GM18505 (cell line): ENCODE results near the gene NRP2.

Experiments
- ATAC-seq: cut with Tn5 transposase; IDR thresholded peaks from one replicate; pipeline ENCODE4 v1.9.1; 2021; ENCODE audit not compliant: unreplicated experiment
- POLR2A ChIP-seq: IDR thresholded peaks from 4 replicates; pipeline ENCODE4 v1.6.1; 2011; ENCODE audit warnings: borderline replicate concordance; ENCODE audit not compliant: insufficient read depth, insufficient read length; ENCODE audit errors: extremely low read depth

The NRP2 gene

DNA sequence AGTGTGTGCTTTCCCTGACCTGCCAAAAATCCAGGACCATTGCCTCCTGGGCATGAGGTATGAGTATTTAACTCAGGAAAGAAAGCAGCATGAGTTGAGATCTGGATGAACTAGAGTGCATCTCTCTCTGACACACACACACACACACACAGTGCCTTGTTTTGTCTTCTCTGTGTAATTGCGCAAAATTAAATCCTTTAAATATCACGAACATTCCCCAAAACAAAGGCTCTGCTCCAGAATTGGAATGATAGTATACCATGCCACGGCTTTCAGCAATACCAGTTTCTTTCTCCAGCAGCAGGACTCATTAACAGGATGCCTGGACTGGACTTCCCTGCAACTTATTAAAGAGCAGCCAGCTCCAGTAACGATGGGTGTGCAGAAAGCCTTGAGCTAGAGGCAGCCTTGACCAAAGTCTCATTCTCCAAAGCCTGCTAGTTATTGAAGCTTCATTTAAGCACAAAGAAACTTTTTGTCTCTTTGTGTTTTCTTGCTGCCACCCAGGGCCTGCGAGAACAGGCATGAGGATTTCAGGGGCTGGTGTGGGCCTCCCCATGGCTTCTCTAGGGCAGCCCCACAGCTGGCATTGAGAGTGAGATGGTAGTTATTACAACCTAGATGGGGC is 101.7 kb downstream of the NRP2 start:
- no peak for TF ChIP-seq POLR2A
- ATAC-seq, result no peak

DNA sequence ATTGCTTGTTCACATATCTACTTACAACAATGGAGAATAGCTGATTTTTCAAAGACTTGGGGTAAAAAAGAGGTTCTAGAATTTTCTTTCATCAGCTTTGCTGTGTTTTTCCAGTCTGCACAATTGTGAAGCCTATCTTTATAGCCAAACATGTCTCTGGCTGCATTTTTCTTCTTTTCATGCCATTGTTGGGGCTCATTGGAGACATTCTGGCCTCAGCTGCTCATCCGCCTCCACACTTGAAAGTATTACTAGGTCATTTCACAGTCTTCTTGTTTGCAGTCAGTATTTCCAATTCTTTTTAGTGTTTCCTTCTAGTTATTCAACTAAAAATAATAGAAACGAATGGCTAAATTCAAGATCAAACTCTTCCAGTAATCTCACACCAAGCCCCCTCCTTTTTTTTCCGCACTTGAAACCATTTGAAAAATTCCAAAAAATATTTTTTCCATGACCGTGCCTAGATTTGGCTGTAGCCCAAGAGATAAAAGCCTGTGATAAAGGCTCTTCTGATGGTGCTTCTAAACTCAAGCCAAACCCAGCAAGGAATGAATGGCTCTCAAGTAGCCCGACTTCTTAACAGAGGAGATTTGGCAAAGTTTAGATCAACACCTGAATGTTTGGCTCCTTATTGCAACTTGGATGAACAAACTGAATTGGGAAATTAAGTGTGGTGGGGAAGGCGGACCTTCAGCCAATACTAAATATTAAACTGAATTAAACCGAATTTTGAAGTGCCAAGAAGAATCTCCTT is 103.4 kb downstream of the NRP2 start:
- TF ChIP-seq POLR2A, result no peak

DNA sequence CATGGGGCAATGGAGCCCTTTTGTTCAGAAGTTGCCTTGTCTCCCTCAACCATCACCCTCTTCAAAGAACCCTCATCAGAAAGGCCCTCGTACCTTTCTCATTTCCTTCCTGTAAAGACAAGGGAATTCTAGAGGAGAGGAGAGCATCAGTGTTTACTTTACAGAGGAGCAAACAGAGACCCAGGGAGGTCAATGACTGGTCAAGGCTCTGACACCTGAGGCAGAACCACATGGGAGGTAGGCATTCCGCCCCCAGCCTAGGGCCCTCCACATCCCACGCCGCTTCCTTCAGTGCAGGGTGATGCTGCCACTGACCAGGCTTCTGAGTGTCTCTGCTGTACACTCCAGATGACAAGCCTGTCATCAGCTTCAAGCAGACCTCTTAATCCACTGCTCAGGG is 104.7 kb downstream of the NRP2 start:
- TF ChIP-seq POLR2A, result no peak
- ATAC-seq, result no peak

More for the DNA sequence above, 103.4 kb downstream of the NRP2 start:
- no peak for ATAC-seq

DNA sequence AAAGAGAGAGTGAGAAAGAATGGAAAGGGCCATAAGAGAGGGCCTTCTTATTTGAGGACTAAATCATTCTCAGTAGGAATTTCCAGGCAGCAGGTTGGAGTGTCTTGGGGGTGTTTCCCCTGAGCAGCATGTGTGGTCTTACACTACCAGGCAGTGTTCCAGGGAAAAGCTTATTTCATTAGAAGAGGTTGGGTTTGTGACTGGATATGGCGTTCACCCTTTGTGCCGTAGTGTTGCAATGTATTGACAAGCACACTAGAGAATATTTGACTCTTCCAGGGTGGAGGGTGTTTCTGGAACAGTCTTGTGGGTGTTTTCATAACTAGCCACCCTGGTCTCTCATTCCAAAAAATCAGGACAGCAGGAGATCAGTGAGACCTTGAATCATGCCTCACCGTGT is 105.5 kb downstream of the NRP2 start:
- no peak for ATAC-seq
- TF ChIP-seq POLR2A, result no peak

DNA sequence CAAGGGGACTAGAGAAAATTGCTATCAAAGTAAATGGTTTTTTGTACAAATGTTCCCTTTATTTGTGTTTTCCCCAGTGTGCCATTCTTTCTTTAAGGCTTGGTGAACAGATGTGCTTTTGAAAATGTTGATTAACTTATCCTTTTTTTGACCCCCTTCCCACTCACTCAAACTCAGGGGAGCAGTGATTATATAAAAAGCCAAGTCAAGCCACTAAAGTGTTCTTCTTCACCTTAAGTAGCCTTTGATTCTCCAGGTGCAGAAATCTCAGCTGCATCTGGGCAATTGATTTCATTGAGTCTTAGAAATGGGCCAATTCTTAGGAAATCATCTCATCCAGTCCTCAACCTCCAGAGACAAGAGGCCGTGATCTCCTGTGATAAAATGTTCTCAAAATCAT is 107.6 kb downstream of the NRP2 start:
- ATAC-seq, result no peak
- TF ChIP-seq POLR2A, result no peak

DNA sequence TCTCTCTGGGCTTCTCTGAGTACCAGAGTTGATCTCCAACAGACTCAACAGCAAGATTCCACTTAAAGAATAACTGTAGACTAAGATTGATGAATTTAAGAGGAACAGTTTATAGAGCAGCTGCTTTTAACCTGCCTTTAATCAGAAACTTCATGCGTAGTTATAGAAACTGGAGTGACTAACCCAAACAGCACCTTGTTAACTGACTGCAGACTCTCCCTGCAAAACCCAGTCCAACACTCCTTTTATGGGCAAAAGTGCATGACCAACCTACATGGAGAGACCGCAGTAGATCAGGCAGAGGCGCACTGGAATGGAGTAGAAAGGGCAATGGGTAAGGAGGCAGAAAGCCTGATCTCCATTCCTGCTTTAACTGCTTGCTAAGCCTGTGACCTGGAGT is 110.6 kb downstream of the NRP2 start:
- TF ChIP-seq POLR2A, result no peak
- no peak for ATAC-seq

DNA sequence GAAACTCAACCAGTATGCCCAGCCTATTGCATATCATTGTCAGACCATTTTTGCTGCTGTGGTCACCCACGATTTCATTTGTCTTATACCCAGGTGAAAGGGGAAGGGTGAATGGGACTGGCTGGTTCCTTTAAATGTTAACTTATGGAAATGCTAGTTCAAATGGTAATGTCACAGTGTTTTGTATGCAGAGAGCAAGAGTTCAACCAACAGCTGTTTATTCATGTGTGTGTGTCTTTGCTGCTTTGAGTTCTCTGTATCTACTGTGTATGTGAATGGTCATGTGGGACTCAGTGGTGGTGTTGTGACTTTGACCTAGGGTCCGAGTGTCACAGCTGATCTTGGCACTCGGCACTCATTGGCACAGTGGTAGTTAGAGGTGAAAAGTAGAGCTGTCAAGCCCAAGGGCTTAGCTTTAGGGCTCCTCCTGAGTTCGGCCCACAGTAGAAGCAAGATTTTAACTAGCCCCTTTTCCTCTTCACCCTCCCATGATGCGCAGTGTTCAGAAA is 114.6 kb downstream of the NRP2 start:
- no peak for ATAC-seq
- TF ChIP-seq POLR2A, result no peak

DNA sequence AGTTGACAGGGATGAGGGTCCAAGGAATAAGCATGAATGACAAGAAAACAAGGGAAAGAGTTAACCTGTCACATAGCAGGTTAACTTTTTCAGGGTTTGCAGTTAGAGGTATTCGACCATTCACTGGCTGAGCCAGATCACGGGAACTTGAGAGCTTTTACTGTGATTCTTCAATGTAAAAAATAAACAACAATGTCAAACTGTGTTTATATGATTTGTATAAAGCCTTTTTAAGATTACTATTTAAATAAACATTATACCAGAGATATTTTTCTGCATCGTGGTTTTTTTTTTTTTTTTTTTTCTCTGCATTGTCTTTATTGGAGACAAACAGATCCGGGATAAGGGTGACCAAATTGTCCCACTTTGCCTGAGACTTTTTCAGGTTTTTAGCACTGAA is 115.6 kb downstream of the NRP2 start:
- TF ChIP-seq POLR2A, result no peak
- no peak for ATAC-seq

GRCh38 chr2:205800224-205800623 is 117.9 kb downstream of the NRP2 start:
- ATAC-seq, result no peak

GRCh38 chr2:205800773-205801172 is 118.5 kb downstream of the NRP2 start:
- no peak for ATAC-seq
- no peak for TF ChIP-seq POLR2A

More at GRCh38 chr2:205800224-205800623, 117.9 kb downstream of the NRP2 start:
- TF ChIP-seq POLR2A, result no peak

DNA sequence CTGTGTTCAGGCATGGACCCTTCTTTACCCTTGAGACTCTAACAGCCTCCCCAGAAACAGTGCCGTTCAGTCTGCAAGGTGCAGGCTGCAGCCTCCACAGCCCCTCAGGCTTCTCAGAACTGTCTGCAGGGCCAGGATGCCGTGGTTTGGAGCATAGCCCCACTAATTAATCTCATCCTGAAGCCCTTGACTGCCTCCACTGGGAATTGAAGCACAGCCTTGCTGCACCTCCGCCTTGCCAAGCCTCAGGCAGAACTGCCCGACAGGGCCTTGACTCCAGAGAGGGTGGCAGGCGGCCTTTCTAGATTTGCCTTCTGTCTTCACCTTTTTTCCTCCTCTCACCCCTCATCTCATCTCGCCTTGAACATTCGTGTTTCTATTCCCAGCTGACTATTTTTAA is 119.8 kb downstream of the NRP2 start:
- no peak for TF ChIP-seq POLR2A
- ATAC-seq, result no peak

DNA sequence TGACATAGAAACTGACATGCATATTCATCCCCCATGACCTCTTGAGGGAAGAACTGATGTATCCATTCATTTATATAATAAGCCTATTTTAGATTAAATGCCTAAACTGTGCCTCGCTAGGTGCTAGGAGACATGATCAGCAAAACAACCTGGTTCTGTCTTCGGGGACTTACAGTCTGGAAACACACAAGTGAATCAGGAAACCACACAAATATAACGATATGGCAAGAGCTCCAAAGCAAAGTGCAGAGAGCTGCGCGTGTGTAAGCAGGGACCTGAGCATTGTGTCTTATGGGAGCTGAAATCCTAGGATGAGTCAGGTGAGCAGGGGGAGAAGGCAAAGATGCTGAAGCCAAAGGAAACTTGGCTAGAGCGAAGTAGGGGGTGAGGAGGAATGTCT is 120.6 kb downstream of the NRP2 start:
- no peak for ATAC-seq
- no peak for TF ChIP-seq POLR2A

DNA sequence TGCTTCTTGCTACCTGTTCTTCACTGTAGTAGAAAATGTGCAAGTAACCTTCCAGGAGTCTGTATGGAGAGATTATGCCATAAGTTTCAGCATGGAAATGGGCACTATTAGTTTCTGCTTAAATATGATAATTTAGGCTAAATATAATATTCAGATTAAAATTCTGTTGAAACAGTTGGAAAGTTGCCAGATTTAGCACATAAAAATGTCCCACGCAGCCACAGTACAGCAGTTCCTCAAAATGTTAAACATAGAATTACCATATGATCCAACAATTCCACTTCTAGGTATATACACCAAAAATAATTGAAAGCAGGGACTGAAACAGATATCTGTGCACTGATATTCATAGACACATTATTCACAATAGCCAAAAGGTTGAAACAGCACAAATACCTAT is 121.2 kb downstream of the NRP2 start:
- no peak for ATAC-seq
- no peak for TF ChIP-seq POLR2A

- no peak for ATAC-seq
- TF ChIP-seq POLR2A, result no peak
These were observed 122.8 kb downstream of the NRP2 start for GRCh38 chr2:205805136-205805535.
